OCI-LY3 (cell line): Measurements from ENCODE around the gene GGTLC3.
"Not testable (repeated sequence)": the region's sequence is repeated elsewhere in the genome, so short reads cannot be mapped to it uniquely, and the experiment has no call there.

ENCODE experiments used
- H2AFZ ChIP-seq: fragments of 200-600, 300-600 bp; shearing (Covaris generic); 2 replicates; pipeline ENCODE4 v1.6.0; 2014; ENCODE audit warnings: antibody characterized with exemption, low read depth, low read length
- H3K27ac ChIP-seq: fragments of 200-600, 300-600 bp; sonication (generic); 2 replicates; pipeline ENCODE4 v1.5.1; 2014; ENCODE audit warnings: mild to moderate bottlenecking, low read length, moderate library complexity, mixed read lengths
- H3K27me3 ChIP-seq: fragments of 200-600, 300-600 bp; sonication (generic); 2 replicates; pipeline ENCODE4 v1.6.1; 2014; ENCODE audit warnings: low read depth, low read length, mixed read lengths
- H3K36me3 ChIP-seq: fragments of 200-600, 300-600 bp; sonication (generic); replicated peaks from 2 replicates; pipeline ENCODE3; 2014; ENCODE audit warnings: low read depth, low read length, mixed read lengths
- H3K4me1 ChIP-seq: fragments of 300-600, 200-600 bp; sonication (generic); 2 replicates; pipeline ENCODE4 v1.6.1; 2014; ENCODE audit warnings: low read length, mixed read lengths
- H3K4me2 ChIP-seq: fragments of 200-600, 300-600 bp; sonication (generic); 2 replicates; pipeline ENCODE4 v1.6.1; 2014; ENCODE audit warnings: low read length, mixed read lengths
- H3K4me3 ChIP-seq: fragments of 300-600, 200-600 bp; sonication (generic); 2 replicates; pipeline ENCODE4 v1.5.1; 2014; ENCODE audit warnings: antibody characterized with exemption, mild to moderate bottlenecking, low read length, moderate library complexity
- H3K79me2 ChIP-seq: fragments of 300-600, 200-600 bp; shearing (Covaris generic); 2 replicates; pipeline ENCODE4 v1.6.1; 2014; ENCODE audit warnings: mild to moderate bottlenecking, low read length, mixed read lengths
- H3K9ac ChIP-seq: fragments of 300-600, 200-600 bp; shearing (Covaris generic); 2 replicates; pipeline ENCODE4 v1.6.0; 2014; ENCODE audit warnings: mild to moderate bottlenecking, low read length, moderate library complexity
- H3K9me3 ChIP-seq: fragments of 200-600, 300-600 bp; shearing (Covaris generic); 2 replicates; pipeline ENCODE4 v1.6.1; 2014; ENCODE audit warnings: low read length, mixed read lengths; ENCODE audit not compliant: insufficient read depth
- H4K20me1 ChIP-seq: fragments of 200-600, 300-600 bp; sonication (generic); 2 replicates; pipeline ENCODE4 v1.6.1; 2016; ENCODE audit warnings: low read length, mixed read lengths; ENCODE audit not compliant: insufficient read depth

The GGTLC3 gene

GRCh38 chr22:18518061-18518460 lies at the start of gene GGTLC3:
TSS of gene GGTLC3 (minus strand) at chr22:18518161. CDS start at chr22:18517897, 264 bp downstream.
- H3K27me3 ChIP-seq, H3K4me1 ChIP-seq, H3K27ac ChIP-seq, H3K4me3 ChIP-seq, H3K4me2 ChIP-seq, H2AFZ ChIP-seq, H3K79me2 ChIP-seq, H4K20me1 ChIP-seq, H3K36me3 ChIP-seq, H3K9me3 ChIP-seq, H3K9ac ChIP-seq: not testable (repeated sequence)

GRCh38 chr22:18560099-18560974 lies 42.4 kb upstream of the GGTLC3 start:
- not testable (repeated sequence) for H3K27me3 ChIP-seq, H3K9me3 ChIP-seq, H3K9ac ChIP-seq, H3K4me3 ChIP-seq, H3K79me2 ChIP-seq, H3K4me1 ChIP-seq, H4K20me1 ChIP-seq, H2AFZ ChIP-seq, H3K27ac ChIP-seq, H3K4me2 ChIP-seq, H3K36me3 ChIP-seq

DNA sequence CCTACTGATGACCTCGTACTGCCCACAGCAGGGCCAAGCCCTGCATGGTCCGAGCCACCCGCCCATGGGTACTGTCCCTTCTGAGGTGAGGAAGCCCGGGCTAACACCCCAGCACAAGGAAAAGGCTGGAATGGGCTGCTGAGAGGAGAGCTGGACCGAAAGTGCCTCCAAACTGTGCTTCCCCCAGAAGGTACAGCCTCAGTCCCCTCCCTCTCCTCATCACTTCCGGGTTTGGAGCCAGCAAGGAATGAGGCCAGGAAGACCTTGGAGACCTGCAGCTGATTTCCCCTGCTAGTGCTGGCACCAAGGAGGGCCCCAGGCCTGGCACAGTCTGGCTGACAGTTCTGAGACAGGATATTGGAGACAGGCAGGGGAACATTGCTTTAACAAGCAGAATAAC lies 41.0 kb upstream of the GGTLC3 start:
- H3K27ac ChIP-seq, H3K4me2 ChIP-seq, H3K27me3 ChIP-seq, H3K4me3 ChIP-seq, H4K20me1 ChIP-seq, H3K9me3 ChIP-seq, H2AFZ ChIP-seq, H3K36me3 ChIP-seq, H3K79me2 ChIP-seq, H3K4me1 ChIP-seq, H3K9ac ChIP-seq: not testable (repeated sequence)

DNA sequence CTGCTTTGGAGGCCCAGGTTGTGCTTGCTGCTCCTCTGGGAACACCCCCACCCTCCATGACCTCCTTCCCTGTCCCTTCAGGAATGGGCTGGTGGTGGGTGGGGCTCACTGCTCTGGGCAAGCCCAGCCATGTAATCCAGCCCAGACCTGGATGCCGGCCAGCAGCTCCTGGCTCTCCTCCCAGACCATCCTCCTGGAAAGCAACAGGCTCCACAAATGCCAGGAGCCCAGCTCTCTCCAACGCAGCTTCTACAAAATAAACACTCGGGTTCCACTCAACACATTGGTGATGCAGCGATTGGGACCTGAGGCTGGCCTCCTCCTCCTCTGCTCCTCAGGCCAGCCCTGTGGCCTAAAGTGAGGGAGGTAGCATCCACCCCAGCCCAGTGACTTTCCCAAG lies 40.6 kb upstream of the GGTLC3 start:
- not testable (repeated sequence) for H3K4me1 ChIP-seq, H3K4me2 ChIP-seq, H3K9me3 ChIP-seq, H3K27ac ChIP-seq, H4K20me1 ChIP-seq, H2AFZ ChIP-seq, H3K36me3 ChIP-seq, H3K4me3 ChIP-seq, H3K79me2 ChIP-seq, H3K9ac ChIP-seq, H3K27me3 ChIP-seq

DNA sequence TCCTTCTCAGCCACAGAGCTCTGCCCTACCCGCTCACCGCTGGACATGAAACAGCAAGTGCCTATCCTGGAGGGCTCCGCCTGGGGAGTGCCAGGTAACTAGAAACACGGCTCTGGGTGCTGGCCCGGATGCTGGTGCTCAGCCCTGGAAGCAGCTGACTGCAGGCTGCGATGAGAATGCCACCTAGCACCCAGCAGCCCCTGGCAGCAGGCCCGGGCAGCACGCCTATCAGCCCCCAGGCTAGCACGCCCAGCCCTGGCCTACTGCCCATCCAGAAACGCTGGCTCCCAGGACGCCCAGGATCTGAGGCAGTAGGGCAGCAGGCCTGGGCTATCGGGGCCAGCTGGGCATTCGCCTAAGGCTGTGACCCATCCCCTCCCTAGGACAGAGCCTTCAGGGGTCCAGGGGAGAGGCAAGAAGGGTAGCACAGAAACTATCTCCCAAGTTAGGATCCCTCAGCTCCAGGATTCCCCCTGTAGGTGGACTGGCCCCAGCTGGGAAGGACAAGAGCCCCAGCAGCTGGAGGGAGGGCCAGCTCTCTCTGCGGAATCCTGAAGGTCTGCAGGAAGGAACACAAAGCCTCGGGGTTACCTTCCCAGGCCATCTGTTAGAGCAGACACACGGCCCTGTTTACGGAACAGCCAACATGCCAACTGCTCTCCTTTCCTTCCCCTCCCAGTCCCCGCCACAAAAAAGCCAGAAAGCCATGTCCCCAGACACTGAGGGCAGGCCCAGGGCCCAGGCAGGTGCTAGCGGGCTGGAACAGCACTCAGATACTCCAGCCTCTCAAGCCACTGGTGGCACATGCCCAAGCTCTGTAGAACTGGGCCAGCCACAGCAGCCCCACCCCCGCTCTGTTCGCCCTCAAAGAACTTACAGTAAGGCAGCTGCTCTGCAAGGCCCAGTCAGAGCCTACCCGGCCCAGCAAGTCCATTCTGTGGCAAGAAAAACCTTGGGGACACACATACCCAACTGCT lies 36.6 kb upstream of the GGTLC3 start:
- not testable (repeated sequence) for H3K4me2 ChIP-seq, H3K9ac ChIP-seq, H3K27ac ChIP-seq, H3K27me3 ChIP-seq, H3K9me3 ChIP-seq, H2AFZ ChIP-seq, H4K20me1 ChIP-seq, H3K4me3 ChIP-seq, H3K79me2 ChIP-seq, H3K4me1 ChIP-seq, H3K36me3 ChIP-seq

- H3K27ac ChIP-seq, H2AFZ ChIP-seq, H4K20me1 ChIP-seq, H3K9me3 ChIP-seq, H3K4me1 ChIP-seq, H3K36me3 ChIP-seq, H3K27me3 ChIP-seq, H3K4me2 ChIP-seq, H3K9ac ChIP-seq, H3K79me2 ChIP-seq, H3K4me3 ChIP-seq: not testable (repeated sequence)
Observed at GRCh38 chr22:18552839-18553597, 35.1 kb upstream of the GGTLC3 start.

GRCh38 chr22:18551046-18551445 lies 33.1 kb upstream of the GGTLC3 start:
- H2AFZ ChIP-seq, H3K4me1 ChIP-seq, H3K27me3 ChIP-seq, H3K4me3 ChIP-seq, H3K9ac ChIP-seq, H4K20me1 ChIP-seq, H3K36me3 ChIP-seq, H3K27ac ChIP-seq, H3K4me2 ChIP-seq, H3K9me3 ChIP-seq, H3K79me2 ChIP-seq: not testable (repeated sequence)

DNA sequence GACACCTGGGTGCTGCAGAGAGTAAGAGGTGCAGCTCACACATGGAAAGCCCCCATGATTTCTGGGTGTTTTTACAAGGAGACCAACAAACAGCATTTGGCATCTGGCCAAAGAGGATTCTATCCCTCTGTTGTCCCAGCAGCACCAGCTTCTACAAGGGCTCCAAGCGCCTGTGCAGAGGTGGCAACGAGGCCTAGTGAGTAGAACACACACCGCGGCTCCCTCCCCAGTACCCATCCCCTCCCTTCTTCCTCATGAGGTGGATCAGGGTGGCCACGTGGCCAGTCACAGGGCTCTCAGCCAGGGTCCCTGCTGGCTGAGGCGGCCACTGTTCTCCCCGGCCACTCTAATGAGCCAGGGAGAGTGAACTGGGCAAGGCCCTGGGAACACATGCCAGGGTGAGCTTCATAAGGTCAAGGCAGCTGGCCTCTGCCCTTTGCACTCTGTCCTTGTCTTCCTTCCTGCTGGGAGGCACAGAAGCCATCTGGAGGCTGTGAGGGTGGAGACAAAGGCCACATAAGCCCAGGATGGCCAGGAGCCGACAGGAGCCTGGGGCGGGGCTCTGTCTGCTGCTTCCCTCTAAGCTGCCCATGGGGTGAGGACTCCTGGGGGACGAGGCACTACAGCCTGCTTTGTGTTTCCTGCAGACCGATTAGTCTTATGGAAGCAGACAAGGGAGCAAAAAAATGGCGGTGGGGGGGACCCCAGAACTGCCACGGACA lies 31.7 kb upstream of the GGTLC3 start:
- not testable (repeated sequence) for H3K9me3 ChIP-seq, H3K4me3 ChIP-seq, H3K27me3 ChIP-seq, H3K4me1 ChIP-seq, H3K36me3 ChIP-seq, H4K20me1 ChIP-seq, H3K79me2 ChIP-seq, H3K4me2 ChIP-seq, H3K9ac ChIP-seq, H3K27ac ChIP-seq, H2AFZ ChIP-seq
